Smooth muscle cell (in vitro differentiated cells): ENCODE measurements around the gene VAT1L. TPM values are rescaled to one million over a fixed set of nuclear protein-coding genes. Genes with fewer than 3 reads are reported as not detected.

Experiments
- DNase-seq: peaks from one replicate; lab custom pipeline; 2025; ENCODE audit not compliant: unreplicated experiment; lab: John Stamatoyannopoulos, UW
- H2AFZ ChIP-seq: fragments of 200-600 bp; sonication (generic); 2 replicates; pipeline ENCODE4 v1.6.0; 2016; ENCODE audit warnings: antibody characterized with exemption, low read depth, mild to moderate bottlenecking
- H3F3A ChIP-seq: fragments of 200-600 bp; sonication (generic); 2 replicates; pipeline ENCODE4 v1.6.0; 2017; ENCODE audit warnings: antibody characterized with exemption, low read depth
- H3K27ac ChIP-seq: fragments of 200-600 bp; sonication (generic); 2 replicates; pipeline ENCODE4 v1.5.1; 2016; ENCODE audit warnings: low read depth, mild to moderate bottlenecking
- H3K27me3 ChIP-seq: fragments of 200-600 bp; sonication (generic); 2 replicates; pipeline ENCODE4 v1.6.1; 2016; ENCODE audit warnings: low read depth, mild to moderate bottlenecking
- H3K36me3 ChIP-seq: fragments of 200-600 bp; sonication (generic); 2 replicates; pipeline ENCODE4 v1.5.1; 2016; ENCODE audit warnings: low read depth
- H3K4me1 ChIP-seq: fragments of 200-600 bp; sonication (generic); 2 replicates; pipeline ENCODE4 v1.5.1; 2016; ENCODE audit warnings: low read depth
- H3K4me2 ChIP-seq: fragments of 200-600 bp; sonication (generic); 2 replicates; pipeline ENCODE4 v1.6.0; 2016; ENCODE audit warnings: mild to moderate bottlenecking
- H3K4me3 ChIP-seq: fragments of 200-600 bp; sonication (generic); 2 replicates; pipeline ENCODE4 v1.5.1; 2016; ENCODE audit warnings: mild to moderate bottlenecking
- H3K79me2 ChIP-seq: fragments of 200-600 bp; sonication (generic); 2 replicates; pipeline ENCODE4 v1.6.0; 2016; ENCODE audit warnings: low read depth, mild to moderate bottlenecking
- H3K9ac ChIP-seq: fragments of 200-600 bp; sonication (generic); 2 replicates; pipeline ENCODE4 v1.6.0; 2016; ENCODE audit warnings: low read depth
- H3K9me3 ChIP-seq: fragments of 200-600 bp; sonication (generic); replicated peaks from 2 replicates; pipeline ENCODE4 v1.5.1; 2016; ENCODE audit warnings: low read depth
- H4K20me1 ChIP-seq: fragments of 200-600 bp; sonication (generic); 2 replicates; pipeline ENCODE4 v1.6.0; 2016; ENCODE audit warnings: low read depth
- CTCF ChIP-seq: fragments of 200-600 bp; sonication (generic); IDR thresholded peaks from 2 replicates; pipeline ENCODE4 v1.5.1; 2017; ENCODE audit warnings: borderline replicate concordance, mild to moderate bottlenecking, antibody characterized with exemption; ENCODE audit not compliant: insufficient read depth, poor library complexity, severe bottlenecking
- WGBS: methylation state at CpG from one replicate; pipeline ENCODE4 v1.1.7; 2016; ENCODE audit warnings: low lambda C conversion rate; 5-methylcytosine and 5-hydroxymethylcytosine counted together
- polyA plus RNA-seq: library from polyadenylated mRNA; unstranded; fragments of >200 nt; fragmentation: Nextera tagmentation; extraction: Ambion mirVana; gene quantifications from 2 replicates; pipeline ENCODE4 v1.2.1, GENCODE V29; 2016
- total RNA-seq: library from RNA; depleted of rRNA; stranded (reverse); fragments of >200 nt; gene quantifications from 2 replicates; pipeline ENCODE4 v1.2.3, GENCODE V29; 2014

The VAT1L gene
- total and polyA plus RNA-seq, 2 experiments from 2014 or later, result 4.0 to 5.4 TPM

- H3F3A ChIP-seq, result no peaks in the 10 kb centered on the region
- no peak for DNase-seq
- H2AFZ ChIP-seq, result no peak overlapping the region
- H3K27ac ChIP-seq, result no peak overlapping the region
- no peak overlapping the region for H3K4me3 ChIP-seq
- no peaks in the 10 kb centered on the region for H3K9me3 ChIP-seq
- H3K4me1 ChIP-seq, result peaks cover 25% of the 10 kb centered on the region
- H4K20me1 ChIP-seq, result no peaks in the 10 kb centered on the region
- H3K9ac ChIP-seq, result no peak overlapping the region
- H3K4me2 ChIP-seq, result no peak overlapping the region
- TF ChIP-seq CTCF, result no peak
- H3K79me2 ChIP-seq, result no peaks in the 10 kb centered on the region
- whole genome bisulfite sequencing, result 11% methylated on average over 3 of the region's 3 CpGs
- H3K27me3 ChIP-seq, result peaks cover 9% of the 10 kb centered on the region
- no peaks in the 10 kb centered on the region for H3K36me3 ChIP-seq
These were observed 177.0 kb downstream of the VAT1L start for GRCh38 chr16:77965346-77965745.

GRCh38 chr16:77967054-77967904, 178.9 kb downstream of the VAT1L start:
- DNase-seq, result no peak
- Histone ChIP-seq H4K20me1 (no peaks in the 10 kb centered on the region), H3K9me3 (no peaks in the 10 kb centered on the region), H2AFZ (no peak overlapping the region), H3K27me3 (peaks cover 9% of the 10 kb centered on the region), H3K27ac (no peak overlapping the region), H3K79me2 (no peaks in the 10 kb centered on the region), H3K36me3 (no peaks in the 10 kb centered on the region), H3K9ac (no peak overlapping the region), H3K4me1 (peaks cover 25% of the 10 kb centered on the region), H3K4me2 (no peak overlapping the region), H3F3A (no peaks in the 10 kb centered on the region), H3K4me3 (no peak overlapping the region)
- WGBS, result 31% methylated on average over 7 of the region's 7 CpGs
- TF ChIP-seq CTCF, result no peak

GRCh38 chr16:77969861-77970260, 181.5 kb downstream of the VAT1L start:
- H3K9ac ChIP-seq, result no peak overlapping the region
- no peak overlapping the region for H3K27ac ChIP-seq
- H4K20me1 ChIP-seq, result no peaks in the 10 kb centered on the region
- 70% methylated on average over 5 of the region's 6 CpGs for WGBS
- H2AFZ ChIP-seq, result no peak overlapping the region
- H3K9me3 ChIP-seq, result no peaks in the 10 kb centered on the region
- H3F3A ChIP-seq, result no peaks in the 10 kb centered on the region
- H3K4me2 ChIP-seq, result no peak overlapping the region
- H3K36me3 ChIP-seq, result no peaks in the 10 kb centered on the region
- no peaks in the 10 kb centered on the region for H3K79me2 ChIP-seq
- no peak for TF ChIP-seq CTCF
- no peak overlapping the region for H3K4me3 ChIP-seq
- H3K27me3 ChIP-seq, result peaks cover 9% of the 10 kb centered on the region
- no peak for DNase-seq
- H3K4me1 ChIP-seq, result peaks cover 17% of the 10 kb centered on the region

- no peak for TF ChIP-seq CTCF
These were observed 182.0 kb downstream of the VAT1L start for GRCh38 chr16:77970371-77970770.

More at GRCh38 chr16:77970371-77970770, 182.0 kb downstream of the VAT1L start:
- H3K4me2 ChIP-seq, result no peak overlapping the region
- peaks cover 17% of the 10 kb centered on the region for H3K4me1 ChIP-seq
- H2AFZ ChIP-seq, result no peak overlapping the region
- H3F3A ChIP-seq, result no peaks in the 10 kb centered on the region
- no peak overlapping the region for H3K9ac ChIP-seq
- no peaks in the 10 kb centered on the region for H3K79me2 ChIP-seq
- no peaks in the 10 kb centered on the region for H3K36me3 ChIP-seq
- H3K9me3 ChIP-seq, result no peaks in the 10 kb centered on the region
- no peak overlapping the region for H3K27ac ChIP-seq
- peaks cover 9% of the 10 kb centered on the region for H3K27me3 ChIP-seq
- no peak for DNase-seq
- no peaks in the 10 kb centered on the region for H4K20me1 ChIP-seq
- no peak overlapping the region for H3K4me3 ChIP-seq
